ENCODE data around the gene JDP2. TPM values are rescaled to one million over a fixed set of nuclear protein-coding genes. Genes with fewer than 3 reads are reported as not detected.

Gene JDP2
- total RNA-seq, 1 experiment from 2014 or later: 22.8 TPM

GRCh38 chr14:75491376-75491978, 63.7 kb downstream of the JDP2 start:
- no peak overlapping the region for H2BK120ac ChIP-seq (ENCODE audit: low read depth, low read length, poor library complexity, severe bottlenecking)
- H3K4ac ChIP-seq (ENCODE audit: low read depth, low read length): no peak overlapping the region
- DNase-seq: no peak
- no peak overlapping the region for H3K27ac Mint-ChIP-seq
- no peak overlapping the region for H4K8ac ChIP-seq (replicated peaks; ENCODE audit: insufficient read length, low read depth, low read length)
- no peaks in the 10 kb centered on the region for H4K20me1 ChIP-seq (ENCODE audit: control insufficient read depth, insufficient read depth, insufficient read length)
- H3K4me1 Mint-ChIP-seq: peaks cover 2 to 3% of the 10 kb centered on the region in 2 experiments; a peak in 2 of 4 replicates
- H3K23ac ChIP-seq (ENCODE audit: insufficient read length, low read depth, low read length): no peak overlapping the region
- H3K4me1 ChIP-seq (ENCODE audit: insufficient read depth, low read length): no peaks in the 10 kb centered on the region
- H3K27me3 Mint-ChIP-seq (ENCODE audit: low read depth): no peaks in the 10 kb centered on the region; the same call in 1 of the 2 replicates
- no peak overlapping the region for H2BK5ac ChIP-seq (ENCODE audit: insufficient read length, low read length)
- no peak overlapping the region for H4K91ac ChIP-seq (ENCODE audit: insufficient read length, low read depth, low read length)
- H2BK20ac ChIP-seq (ENCODE audit: low read depth, low read length, poor library complexity, severe bottlenecking): no peak overlapping the region
- H3K9ac ChIP-seq (ENCODE audit: extremely low read depth, insufficient read length, low read length): no peak overlapping the region
- H3K27me3 ChIP-seq (ENCODE audit: insufficient read depth, low read length): no peaks in the 10 kb centered on the region
- no CpG with 5 or more reads among the region's 14 CpGs for WGBS (ENCODE audit: extremely low coverage, insufficient read length, low lambda C conversion rate)
- H4K5ac ChIP-seq (ENCODE audit: insufficient read length, low read depth, low read length): no peak overlapping the region
- H3K23me2 ChIP-seq (ENCODE audit: insufficient read length, low read depth, low read length, poor library complexity, severe bottlenecking): no peaks in the 10 kb centered on the region
- H2BK15ac ChIP-seq (ENCODE audit: low read depth, low read length): no peak overlapping the region
- H2AFZ ChIP-seq (ENCODE audit: low read length): no peak overlapping the region
- no peak overlapping the region for H3K14ac ChIP-seq (ENCODE audit: insufficient read depth, low read length)
- H3K79me1 ChIP-seq (ENCODE audit: insufficient read depth, low read depth, low read length, poor library complexity, severe bottlenecking): no peaks in the 10 kb centered on the region
- no peak overlapping the region for H3K18ac ChIP-seq (ENCODE audit: insufficient read length, low read depth, low read length)
- no peak overlapping the region for H3T11ph ChIP-seq (ENCODE audit: low read length)
- H3K4me3 Mint-ChIP-seq: no peak overlapping the region
- H3K4me2 ChIP-seq (ENCODE audit: insufficient read depth, insufficient read length, low read length): no peak overlapping the region
- no peak for TF ChIP-seq CTCF (conservative IDR thresholded peaks at IDR 0.05)
- H3K27ac ChIP-seq (ENCODE audit: insufficient read length, low read depth, low read length): no peak overlapping the region
- H3K36me3 Mint-ChIP-seq (ENCODE audit: insufficient read depth in 1 of 3, low read depth in 3 of 3): no peaks in the 10 kb centered on the region
- no peaks in the 10 kb centered on the region for H3K9me3 Mint-ChIP-seq
- no peak overlapping the region for H3K56ac ChIP-seq (ENCODE audit: insufficient read length, low read depth, low read length)
- no peaks in the 10 kb centered on the region for H3K79me2 ChIP-seq (ENCODE audit: insufficient read depth, low read length)
- no peaks in the 10 kb centered on the region for H3K9me3 ChIP-seq (ENCODE audit: control insufficient read depth, low read depth, low read length)
- H2AK5ac ChIP-seq (ENCODE audit: insufficient read length, low read length): no peak overlapping the region
- H2BK12ac ChIP-seq (ENCODE audit: insufficient read length, low read depth, low read length): no peak overlapping the region
